Kidney (tissue), 14 donors: ENCODE data around the gene BTK. TPM values are rescaled to one million over a fixed set of nuclear protein-coding genes. Genes with fewer than 3 reads are reported as not detected.

Experiments used
- DNase-seq, 5 donors: peaks; one replicate each; pipeline ENCODE4 v3.0.0-alpha.2; 2013 to 2020
- FAIRE-seq: peaks from 2 replicates; lab custom pipeline; 2012; peaks lifted over from hg19 to GRCh38; lab: Jason Lieb, UNC
- H3K27ac ChIP-seq, 2 donors: one replicate each; pipeline ENCODE4 v1.7.0; 2013; ENCODE audit warnings: low read depth in 2 of 2, low read length in 2 of 2, inconsistent platforms in 1 of 2
- H3K27me3 ChIP-seq: one replicate; pipeline ENCODE4 v1.7.1; 2013; ENCODE audit warnings: low read length, inconsistent platforms; ENCODE audit not compliant: control insufficient read depth, insufficient read depth
- H3K36me3 ChIP-seq, 3 donors: one replicate each; pipeline versions ENCODE4 v1.7.0 to v1.7.1; 2013; ENCODE audit warnings: low read length in 3 of 3, control low read depth in 1 of 3, inconsistent platforms in 1 of 3; ENCODE audit not compliant: insufficient read depth in 3 of 3, control insufficient read depth in 2 of 3
- H3K4me1 ChIP-seq, 3 donors: one replicate each; pipeline versions ENCODE4 v1.7.0 to v1.7.1; 2013; ENCODE audit warnings: low read length in 3 of 3, inconsistent platforms in 1 of 3, low read depth in 1 of 3; ENCODE audit not compliant: control insufficient read depth in 2 of 3, insufficient read depth in 2 of 3
- H3K4me3 ChIP-seq, 3 donors: one replicate each; pipeline versions ENCODE4 v1.7.0 to v1.8.1; 2013; ENCODE audit warnings: low read length in 3 of 3, control low read depth in 1 of 3, inconsistent platforms in 1 of 3
- H3K9ac ChIP-seq, 3 donors: one replicate each; pipeline versions ENCODE4 v1.7.0 to v1.7.1; 2013; ENCODE audit warnings: low read length in 3 of 3, control low read depth in 1 of 3, inconsistent platforms in 1 of 3
- H3K9me3 ChIP-seq, 3 donors: one replicate each; pipeline versions ENCODE4 v1.7.0 to v1.7.1; 2013; ENCODE audit warnings: low read length in 3 of 3, control low read depth in 1 of 3, inconsistent platforms in 1 of 3; ENCODE audit not compliant: control insufficient read depth in 2 of 3, insufficient read depth in 1 of 3
- CTCF ChIP-seq: IDR thresholded peaks from 3 replicates; pipeline ENCODE4 v1.5.1; 2012; ENCODE audit warnings: mild to moderate bottlenecking, moderate library complexity, borderline replicate concordance; ENCODE audit not compliant: insufficient read depth; ENCODE audit errors: extremely low read depth
- intact Hi-C: fragments of 100-400 bp; cut with DNase I; formaldehyde crosslinking; loops from one replicate; pipeline ENCODE4 v1.11.1; 2022
- polyA plus RNA-seq: library from polyadenylated mRNA; stranded (reverse); fragments of 350-450 nt; fragmentation: Illumina TruSeq; extraction: RNeasy Lipid Tissue Mini Kit (QIAGEN cat#74804); gene quantifications from one replicate; pipeline ENCODE4 v1.2.3, GENCODE V29; 2014; ENCODE audit warnings: low read depth, low replicate concordance; ENCODE audit not compliant: insufficient read depth
- total RNA-seq: library from RNA; stranded (reverse); fragmentation: NEBNext Ultra II Directional; extraction: Animal tissue kit (Norgen Biotek cat#: 25700); gene quantifications from one replicate; pipeline ENCODE4 v1.2.1, GENCODE V29; 2021
- donor health status: control.
- donor health status: control.
- donor health status: control.
- donor health status: control.
- donor health status: control.
- donor health status: DM: yes; HTN: yes; CAD: no.
- donor health status: Normal renal cell carcinoma (clear cell type).

BTK gene
- total and polyA plus RNA-seq, 2 donors from 2014 or later = 0.77 to 13.9 TPM

GRCh38 chrX:101398694-101399093 is 12.7 kb upstream of the BTK start:
- TF ChIP-seq CTCF = no peak
- DNase-seq = no peak
- no peak overlapping the region for H3K4me3 ChIP-seq
- H3K9me3 ChIP-seq = no peaks in the 10 kb centered on the region
- FAIRE-seq = no peak
- H3K4me1 ChIP-seq = no peaks in the 10 kb centered on the region
- intact Hi-C loops = no loop called here
- H3K27me3 ChIP-seq = no peaks in the 10 kb centered on the region
- no peak overlapping the region for H3K9ac ChIP-seq
- no peak overlapping the region for H3K27ac ChIP-seq
- no peaks in the 10 kb centered on the region for H3K36me3 ChIP-seq

- FAIRE-seq = no peak
- H3K27ac ChIP-seq = no peak overlapping the region
- no peaks in the 10 kb centered on the region for H3K27me3 ChIP-seq
- no peak overlapping the region for H3K4me3 ChIP-seq
- no peak overlapping the region for H3K9ac ChIP-seq
- H3K4me1 ChIP-seq = no peaks in the 10 kb centered on the region
- H3K9me3 ChIP-seq = no peaks in the 10 kb centered on the region
- no peaks in the 10 kb centered on the region for H3K36me3 ChIP-seq
- no peak for TF ChIP-seq CTCF
- intact Hi-C loops = no loop called here
- no peak for DNase-seq
These were observed 11.8 kb upstream of the BTK start for GRCh38 chrX:101397779-101398178.

GRCh38 chrX:101395789-101396188 is 9.8 kb upstream of the BTK start:
- no peak overlapping the region for H3K27ac ChIP-seq
- H3K9ac ChIP-seq = no peak overlapping the region
- no peaks in the 10 kb centered on the region for H3K27me3 ChIP-seq
- no peaks in the 10 kb centered on the region for H3K36me3 ChIP-seq
- peaks cover 2 to 4% (median 4%) of the 10 kb centered on the region in 3 donors for H3K4me1 ChIP-seq
- H3K4me3 ChIP-seq = no peak overlapping the region
- H3K9me3 ChIP-seq = no peaks in the 10 kb centered on the region
- FAIRE-seq (no peak), DNase-seq (no peak)
- TF ChIP-seq CTCF = no peak
- intact Hi-C loops = no loop called here

GRCh38 chrX:101394372-101394771 is 8.4 kb upstream of the BTK start:
- intact Hi-C loops = no loop called here
- Histone ChIP-seq H3K4me1 (peaks cover 2 to 6% (median 4%) of the 10 kb centered on the region in 3 donors), H3K9me3 (no peaks in the 10 kb centered on the region), H3K27me3 (no peaks in the 10 kb centered on the region), H3K9ac (no peak overlapping the region), H3K36me3 (no peaks in the 10 kb centered on the region), H3K27ac (no peak overlapping the region), H3K4me3 (no peak overlapping the region)
- TF ChIP-seq CTCF = no peak
- no peak for FAIRE-seq
- no peak for DNase-seq
